NCI-H2227 (cell line): ENCODE data around the gene CEP57L1.
A peak's percentile ranks its signal among the peaks of the same experiment; 100 is the strongest.

Experiments
- DNase-seq: peaks from one replicate; lab custom pipeline; 2025; ENCODE audit not compliant: unreplicated experiment; lab: John Stamatoyannopoulos, UW

CEP57L1 gene

DNA sequence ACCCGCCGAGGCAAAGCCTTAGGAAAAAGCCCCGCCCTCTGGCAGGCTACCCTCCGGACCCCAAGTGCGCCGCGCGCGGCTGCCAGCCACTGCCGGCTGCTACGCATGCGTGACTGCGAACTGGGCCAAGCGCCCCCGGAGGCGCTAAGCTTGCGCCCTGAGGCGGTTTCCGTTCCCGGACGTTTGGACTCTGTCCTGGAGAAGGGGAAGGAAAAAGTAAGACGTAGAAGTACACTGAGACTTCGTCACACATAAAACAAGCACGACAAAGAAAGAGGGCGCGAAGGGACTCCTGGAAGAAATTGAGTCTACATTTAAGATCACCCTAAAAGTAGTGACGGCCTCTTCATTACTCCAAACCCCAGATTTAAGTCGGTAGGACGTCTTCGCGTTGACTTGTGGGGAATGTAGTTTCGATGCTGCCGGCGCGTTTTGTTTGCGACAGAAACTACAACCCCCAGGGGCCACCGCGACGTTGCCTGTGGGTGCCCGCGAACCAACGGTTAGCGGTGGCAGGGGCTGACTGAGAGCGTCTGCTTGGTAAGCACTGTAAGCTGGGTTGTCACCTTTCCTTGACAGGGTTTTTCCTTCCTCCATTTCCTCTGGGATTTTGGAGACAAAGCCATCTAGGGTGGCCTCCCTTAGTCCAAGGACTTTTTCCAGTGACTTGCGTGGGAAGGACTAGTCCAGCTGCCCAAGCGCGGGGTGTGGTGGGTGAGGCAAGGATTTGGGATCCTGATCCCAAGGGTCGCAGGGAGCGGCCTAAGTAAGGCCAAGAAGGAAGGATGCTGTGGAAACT, at the start of gene CEP57L1:
TSS of gene CEP57L1 (plus strand) at position 472 of the 799 bp plus-strand sequence. CDS start 49,715 bp downstream, outside the sequence.
- DNase-seq, result peak; percentile 98

- DNase-seq, result no peak
These were observed 47.1 kb upstream of the CEP57L1 start for GRCh38 chr6:109048176-109048575.

DNA sequence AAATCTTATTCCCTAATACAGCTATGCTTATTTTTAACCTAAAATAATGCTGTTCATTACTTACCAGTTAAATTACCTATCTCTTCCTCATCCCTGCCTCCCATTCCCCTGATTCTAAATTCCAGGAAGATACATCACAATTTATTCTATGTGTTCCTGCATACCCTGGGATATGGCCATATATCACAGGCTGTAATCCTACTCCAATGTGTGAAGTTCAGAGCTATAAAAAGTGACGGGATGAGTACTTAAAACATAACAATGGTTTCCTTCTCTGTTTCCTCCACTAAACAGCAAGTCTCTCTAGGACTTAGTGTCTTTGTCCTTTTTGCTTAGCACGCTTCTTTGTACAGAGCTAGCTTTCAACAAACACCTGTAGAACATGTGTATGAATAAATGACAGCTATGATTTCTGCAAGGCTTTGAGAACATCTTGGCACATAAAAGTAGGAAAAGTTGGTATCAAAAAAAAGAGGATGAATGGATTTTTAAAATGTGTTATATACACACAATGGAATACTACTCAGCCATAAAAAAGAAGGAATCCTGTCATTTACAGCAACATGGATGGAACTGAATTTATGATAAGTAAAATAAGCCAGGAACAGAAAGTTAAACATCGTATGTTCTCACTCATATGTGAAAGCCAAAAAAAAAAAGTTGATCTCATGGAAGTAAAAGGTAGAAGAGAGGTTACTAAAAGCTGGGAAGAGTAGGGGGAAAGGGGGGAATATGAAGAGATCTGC, 46.5 kb upstream of the CEP57L1 start:
- no peak for DNase-seq

- no peak for DNase-seq
These were observed 45.3 kb upstream of the CEP57L1 start for GRCh38 chr6:109050012-109050411.

- DNase-seq, result no peak
These were observed 44.7 kb upstream of the CEP57L1 start for GRCh38 chr6:109050447-109051102.

GRCh38 chr6:109051301-109052017, 43.8 kb upstream of the CEP57L1 start:
- no peak for DNase-seq

DNA sequence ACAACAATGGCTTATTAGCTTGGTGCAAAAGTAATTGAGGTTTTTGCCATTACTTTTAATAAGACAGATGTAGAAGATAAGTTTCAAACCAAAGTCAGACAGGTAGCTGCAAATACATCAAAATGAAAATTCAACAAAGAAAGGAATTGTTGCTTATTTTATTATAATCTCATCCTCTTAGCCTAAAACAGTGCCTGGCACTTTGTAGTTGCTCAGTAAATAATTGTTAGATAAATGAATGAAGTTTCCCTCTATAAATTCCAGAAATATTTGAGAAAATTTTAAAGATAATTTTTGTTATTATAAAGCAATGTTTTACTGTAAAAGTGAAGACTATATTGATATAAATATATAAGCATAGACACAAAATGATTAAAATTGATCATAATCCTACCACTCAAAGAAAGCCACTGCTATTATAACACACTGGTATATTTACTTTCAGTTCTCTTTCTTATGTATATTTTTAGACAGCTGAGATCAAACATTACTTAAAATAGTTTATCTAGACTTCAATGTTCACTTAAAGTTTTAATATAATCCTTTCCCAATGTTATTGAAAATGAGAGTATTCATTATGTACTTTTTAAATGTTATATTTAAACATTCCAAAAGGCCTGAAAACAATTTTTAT, 43.2 kb upstream of the CEP57L1 start:
- no peak for DNase-seq

- no peak for DNase-seq
These were observed 42.5 kb upstream of the CEP57L1 start for GRCh38 chr6:109052852-109053251.

GRCh38 chr6:109053336-109053735, 42.0 kb upstream of the CEP57L1 start:
- DNase-seq, result no peak

DNA sequence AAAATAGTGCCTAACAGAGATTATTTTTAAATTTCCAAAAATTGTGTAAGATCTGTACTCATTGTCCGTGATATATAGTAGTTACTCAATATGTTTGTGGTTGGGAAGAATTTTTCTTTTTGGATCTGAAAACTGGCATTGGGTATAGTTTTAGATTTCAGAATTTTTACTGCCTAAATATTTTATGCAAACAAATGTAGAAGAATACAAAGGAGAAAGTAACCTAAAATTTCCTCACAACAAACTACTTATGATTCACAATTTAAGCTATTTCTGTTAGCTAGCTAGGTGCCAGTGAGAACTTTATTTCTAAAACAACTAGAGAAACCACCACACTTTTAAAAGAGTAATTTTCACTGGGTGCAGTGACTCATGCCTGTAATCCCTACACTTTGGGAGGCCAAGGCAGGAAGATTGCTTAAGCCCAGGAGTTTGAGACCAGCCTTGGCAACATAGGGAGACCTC, 39.5 kb upstream of the CEP57L1 start:
- DNase-seq, result no peak

DNA sequence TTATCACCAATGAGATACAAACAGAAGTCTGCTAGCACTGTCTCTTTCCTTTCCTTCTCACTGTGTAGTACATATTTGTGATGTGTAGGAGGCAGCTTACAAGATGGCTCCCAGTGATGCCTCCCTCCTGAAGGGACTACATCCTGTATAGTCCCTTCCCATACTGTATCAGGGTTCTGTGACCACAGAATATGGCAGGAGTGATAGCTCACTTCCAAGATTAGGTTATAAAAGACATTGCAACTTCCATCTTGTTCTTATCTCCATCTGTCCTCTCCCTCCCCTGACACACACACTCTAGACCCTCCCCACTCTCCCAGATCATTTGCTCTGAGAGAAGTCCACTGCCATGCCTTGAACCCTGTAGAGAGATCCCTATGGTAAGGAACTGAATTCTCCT, 38.6 kb upstream of the CEP57L1 start:
- DNase-seq, result no peak

- DNase-seq, result no peak
These were observed 36.7 kb upstream of the CEP57L1 start for GRCh38 chr6:109058620-109059019.

DNA sequence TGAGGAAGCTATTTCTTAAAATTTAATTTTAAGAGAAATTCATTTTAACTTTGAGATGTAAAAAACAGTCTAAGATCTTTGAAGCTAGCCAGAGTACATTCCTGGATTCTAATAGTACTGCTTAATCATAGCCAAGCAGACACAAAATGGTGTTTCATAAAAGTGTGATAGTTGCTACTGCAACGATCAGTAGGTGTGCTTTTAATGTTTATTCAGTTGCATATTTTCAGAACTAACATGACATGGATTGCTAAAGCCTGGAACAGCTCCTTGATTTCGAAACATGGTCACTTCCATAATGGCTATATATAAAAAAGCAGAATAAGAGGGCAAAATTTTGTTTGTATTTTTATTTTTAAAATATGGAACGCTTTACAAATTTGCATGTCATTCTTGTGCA, 36.2 kb upstream of the CEP57L1 start:
- no peak for DNase-seq

GRCh38 chr6:109059571-109060021, 35.7 kb upstream of the CEP57L1 start:
- no peak for DNase-seq

- no peak for DNase-seq
These were observed 34.7 kb upstream of the CEP57L1 start for GRCh38 chr6:109060571-109060970.

- DNase-seq, result no peak
These were observed 33.1 kb upstream of the CEP57L1 start for GRCh38 chr6:109062216-109062615.

DNA sequence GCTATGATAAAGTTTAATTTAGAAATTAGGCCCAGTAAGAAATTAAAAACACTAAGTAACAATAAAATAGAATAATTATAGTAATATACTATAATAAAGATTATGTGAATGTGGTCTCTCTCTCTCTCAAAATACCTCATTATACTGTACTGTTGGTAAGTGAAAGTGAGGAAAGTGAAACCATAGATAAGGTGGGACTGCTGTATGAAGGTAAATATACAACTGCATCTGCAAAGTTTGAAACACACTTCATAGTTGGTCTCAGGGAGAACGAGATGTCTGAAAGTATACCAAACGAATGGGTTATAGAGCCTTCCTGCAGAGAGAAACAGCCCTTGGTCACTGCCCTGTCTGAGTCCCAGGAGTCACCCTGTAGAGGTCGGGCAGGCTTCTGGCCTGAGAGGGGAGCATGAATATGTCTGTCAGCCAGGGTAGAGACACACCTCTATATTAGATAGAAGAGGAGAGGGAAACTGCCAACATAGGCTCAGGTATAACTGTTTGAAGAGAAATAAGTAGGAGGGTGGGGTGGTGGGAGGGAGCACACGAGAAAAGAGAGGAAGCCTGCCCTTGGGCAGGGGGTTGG, 32.4 kb upstream of the CEP57L1 start:
- DNase-seq, result no peak

- no peak for DNase-seq
These were observed 25.6 kb upstream of the CEP57L1 start for GRCh38 chr6:109069746-109070145.

DNA sequence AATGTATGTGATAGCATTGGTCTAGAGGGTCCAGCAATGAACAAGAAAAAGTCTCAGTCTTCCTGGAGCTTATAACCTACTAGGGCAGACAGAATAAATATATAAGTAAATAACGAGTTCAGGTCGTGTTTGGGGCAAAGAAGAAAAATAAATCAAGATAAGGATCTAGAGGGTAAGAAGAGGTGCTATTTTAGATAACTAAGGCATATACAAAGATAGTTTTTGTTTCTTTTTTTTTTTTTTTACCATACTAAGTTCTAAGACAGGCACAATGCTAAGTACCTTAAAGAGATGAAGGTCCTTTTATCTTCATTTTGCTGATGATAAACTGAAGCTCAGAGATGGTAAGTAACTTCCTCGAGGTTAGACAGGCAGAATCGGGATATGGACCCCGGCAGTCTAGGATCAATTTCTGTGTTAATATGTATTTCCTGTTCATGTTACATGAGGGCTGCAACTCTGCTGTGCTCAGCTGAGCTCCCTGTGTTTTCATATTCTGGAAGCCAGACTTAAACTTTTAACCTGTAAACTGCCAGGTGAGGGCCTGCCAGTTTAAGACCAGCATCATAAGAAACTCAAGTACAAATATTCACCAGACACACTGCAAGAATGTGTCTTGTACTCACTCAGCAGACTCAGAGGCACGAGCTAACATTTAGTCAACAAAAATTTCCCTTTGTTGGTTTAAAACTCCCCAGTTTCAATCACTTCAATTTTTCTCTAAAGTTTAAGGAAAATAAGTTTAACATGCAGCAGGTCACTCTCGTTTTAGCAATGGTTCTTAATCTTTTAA, 24.0 kb upstream of the CEP57L1 start:
- no peak for DNase-seq
